ENCODE results near the gene CPNE9.
A peak's percentile ranks its signal among the peaks of the same experiment; 100 is the strongest.

CPNE9 gene

GRCh38 chr3:9717563-9717962, 13.9 kb downstream of the CPNE9 start:
- DNase-seq = no peak

DNA sequence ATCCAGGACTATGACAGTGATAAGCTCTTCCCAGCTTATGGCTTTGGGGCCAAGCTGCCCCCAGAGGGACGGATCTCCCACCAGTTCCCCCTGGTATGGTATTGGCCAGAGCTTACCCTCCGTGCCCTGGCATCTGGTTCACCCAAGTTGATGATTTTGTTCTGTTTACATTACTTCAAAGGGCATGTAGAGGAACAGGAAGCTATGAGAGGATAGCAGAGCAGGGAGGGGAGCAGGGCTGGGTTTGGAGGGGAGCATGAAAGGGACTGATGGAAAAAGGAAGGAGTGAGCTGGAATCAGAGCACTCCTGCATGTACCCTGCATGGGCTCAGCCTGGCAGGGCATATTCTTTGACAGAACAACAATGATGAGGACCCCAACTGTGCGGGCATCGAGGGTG, 14.5 kb downstream of the CPNE9 start:
- DNase-seq = no peak

DNA sequence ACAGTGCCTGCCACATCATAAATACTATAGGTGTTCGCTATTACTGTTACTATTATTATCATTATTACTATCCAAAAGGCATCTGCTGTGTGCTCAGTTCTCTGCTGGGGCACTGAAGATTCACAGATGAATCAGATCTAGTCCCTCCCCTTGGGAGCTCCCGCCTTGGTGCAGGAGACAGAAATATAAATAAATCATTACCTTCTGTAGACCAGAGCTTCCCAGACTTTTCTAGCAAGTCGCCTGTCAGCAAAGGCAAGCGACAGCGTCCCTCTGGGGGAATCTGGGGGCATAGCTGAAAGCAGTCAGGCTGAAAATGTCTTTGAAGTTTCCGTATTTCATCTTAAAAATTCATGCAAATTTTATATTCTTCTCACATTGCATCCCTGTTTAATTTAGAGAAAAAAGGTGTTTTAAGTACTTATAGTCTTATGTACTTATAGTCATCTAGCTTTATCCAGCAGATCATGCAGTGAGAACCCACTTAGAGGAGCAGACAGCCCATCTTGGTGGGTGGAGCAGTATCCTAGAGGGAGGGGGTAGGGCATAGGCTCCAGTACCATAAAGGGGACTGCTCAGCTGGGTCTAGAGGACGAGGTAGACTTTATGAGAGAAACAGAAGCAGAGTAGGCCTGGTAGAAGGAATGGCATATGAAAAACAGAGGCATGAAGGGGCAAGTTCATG, 17.5 kb downstream of the CPNE9 start:
- DNase-seq = no peak

GRCh38 chr3:9721700-9722060, 18.0 kb downstream of the CPNE9 start:
- no peak for DNase-seq

DNA sequence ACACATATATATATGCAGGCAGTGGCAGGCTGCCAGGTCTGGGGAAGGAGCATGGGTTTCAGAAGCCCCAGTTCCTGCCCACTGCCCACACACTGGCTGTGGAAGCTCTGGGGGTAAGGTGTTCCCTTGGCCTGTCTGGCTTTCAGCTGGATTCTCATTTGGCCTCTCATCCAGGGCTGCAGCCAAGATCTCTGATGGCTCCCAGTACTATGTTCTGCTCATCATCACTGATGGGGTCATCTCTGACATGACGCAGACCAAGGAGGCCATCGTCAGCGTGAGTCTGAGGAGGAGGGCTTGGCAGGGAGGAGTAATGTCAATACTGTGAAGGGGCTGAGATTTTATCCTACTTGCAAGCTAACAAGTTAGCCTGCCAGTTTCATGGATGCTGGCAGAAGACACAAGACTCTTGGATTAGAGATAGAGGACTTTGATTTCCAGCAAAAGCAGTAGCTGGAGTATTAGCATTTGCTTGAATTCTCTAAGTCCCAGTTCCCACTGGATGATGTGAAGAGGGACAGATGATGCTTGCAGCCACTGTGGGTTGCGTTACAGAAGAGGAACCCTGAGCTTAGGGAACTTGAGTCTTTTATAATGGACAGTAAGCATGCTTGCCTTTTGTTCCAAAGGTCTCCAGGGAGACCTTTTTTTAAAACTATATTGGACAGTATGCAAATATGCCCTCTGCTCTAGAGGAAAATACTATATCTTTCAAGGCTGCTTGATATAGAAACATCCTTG, 22.3 kb downstream of the CPNE9 start:
- DNase-seq = no peak

DNA sequence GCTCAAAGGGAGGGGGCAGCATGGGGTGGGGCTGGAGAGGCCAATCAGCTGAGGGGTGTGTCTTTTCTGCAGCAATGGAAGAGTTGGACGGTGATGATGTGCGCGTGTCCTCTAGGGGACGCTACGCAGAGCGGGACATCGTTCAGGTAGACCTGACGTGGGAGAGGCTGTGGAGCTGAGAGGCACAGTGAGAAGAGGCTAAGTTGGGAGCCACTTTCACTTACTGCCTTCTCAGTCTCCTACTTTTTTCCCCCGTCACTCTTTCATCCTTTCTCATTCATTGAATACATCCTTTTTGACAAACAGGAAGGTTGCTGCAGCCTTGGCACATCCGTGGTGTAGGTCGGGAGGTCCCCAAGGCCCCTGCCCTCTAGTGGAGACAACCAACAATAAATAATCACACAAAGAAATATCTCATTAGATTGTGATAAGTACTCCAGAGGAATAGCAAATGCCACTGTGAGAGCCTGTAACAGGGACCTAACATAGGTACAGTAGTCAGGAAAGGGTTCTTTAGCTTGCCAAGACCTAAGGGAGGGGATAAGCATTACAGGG, 23.5 kb downstream of the CPNE9 start:
- DNase-seq = peak; percentile 75

- DNase-seq = no peak
Observed at GRCh38 chr3:9727743-9728142, 24.1 kb downstream of the CPNE9 start.

DNA sequence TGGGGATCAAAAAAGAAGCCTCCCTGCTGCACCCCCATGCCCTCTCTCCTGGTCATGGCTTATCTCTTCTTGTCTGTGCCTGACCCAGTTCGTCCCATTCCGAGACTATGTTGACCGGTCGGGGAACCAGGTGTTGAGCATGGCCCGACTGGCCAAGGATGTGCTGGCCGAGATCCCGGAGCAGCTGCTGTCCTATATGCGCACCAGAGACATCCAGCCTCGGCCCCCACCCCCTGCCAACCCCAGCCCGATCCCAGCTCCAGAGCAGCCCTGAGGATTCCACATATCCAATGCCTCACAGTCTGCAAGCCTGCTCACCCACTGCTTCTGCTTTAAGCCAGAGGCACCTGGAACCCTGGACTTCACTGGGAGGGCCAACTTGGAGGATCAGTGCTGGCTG, 25.8 kb downstream of the CPNE9 start:
- DNase-seq = no peak

GRCh38 chr3:9730657-9731205, 27.1 kb downstream of the CPNE9 start:
- no peak for DNase-seq

GRCh38 chr3:9731206-9732079, 27.8 kb downstream of the CPNE9 start, which contains the start of gene BRPF1:
Gene BRPF1 (plus strand): TSS chr3:9731735. CDS start chr3:9734141, 2,406 bp downstream.
- peak; percentile 99 for DNase-seq

GRCh38 chr3:9732080-9732739, 28.6 kb downstream of the CPNE9 start:
- peak; percentile 74 for DNase-seq

DNA sequence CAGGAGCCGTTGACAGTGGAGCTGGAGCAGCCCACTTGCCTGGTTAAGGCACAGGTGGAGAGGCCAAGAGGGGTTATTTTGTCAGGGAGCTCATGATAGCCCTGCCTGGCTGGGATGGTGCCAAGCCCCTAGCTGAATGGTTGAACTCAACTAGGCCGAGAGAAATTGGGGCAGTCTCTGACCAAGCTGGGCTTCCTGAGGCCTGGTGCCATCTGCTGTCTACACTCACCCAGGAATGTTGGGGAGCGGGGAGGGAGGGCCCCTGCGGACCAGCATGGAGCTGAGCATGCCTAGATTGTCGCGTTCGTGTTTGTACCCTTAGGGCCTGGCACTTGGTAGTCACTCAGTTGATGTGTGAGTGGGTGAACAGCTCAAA, 29.1 kb downstream of the CPNE9 start:
- no peak for DNase-seq

DNA sequence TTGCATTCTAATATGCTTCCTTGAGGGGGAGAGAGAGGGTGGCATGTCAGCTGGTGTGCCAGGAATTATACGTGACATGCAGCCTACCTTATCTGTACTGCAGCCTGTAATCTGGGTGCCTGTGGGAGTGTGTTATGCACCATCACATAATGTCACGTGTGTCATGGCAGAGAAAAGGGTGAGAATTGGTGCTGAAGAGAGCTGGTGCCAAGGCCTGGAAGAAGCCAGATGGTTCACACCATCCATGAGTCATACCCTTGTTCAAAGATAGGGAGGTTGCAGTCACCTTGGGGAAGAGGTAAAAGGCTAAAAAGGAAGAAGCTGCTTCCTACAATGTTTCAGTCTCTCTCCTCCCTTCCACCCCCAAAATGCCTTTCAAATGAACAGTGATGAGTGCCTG, 33.2 kb downstream of the CPNE9 start:
- no peak for DNase-seq

GRCh38 chr3:9739181-9739580, 35.5 kb downstream of the CPNE9 start:
- no peak for DNase-seq

DNA sequence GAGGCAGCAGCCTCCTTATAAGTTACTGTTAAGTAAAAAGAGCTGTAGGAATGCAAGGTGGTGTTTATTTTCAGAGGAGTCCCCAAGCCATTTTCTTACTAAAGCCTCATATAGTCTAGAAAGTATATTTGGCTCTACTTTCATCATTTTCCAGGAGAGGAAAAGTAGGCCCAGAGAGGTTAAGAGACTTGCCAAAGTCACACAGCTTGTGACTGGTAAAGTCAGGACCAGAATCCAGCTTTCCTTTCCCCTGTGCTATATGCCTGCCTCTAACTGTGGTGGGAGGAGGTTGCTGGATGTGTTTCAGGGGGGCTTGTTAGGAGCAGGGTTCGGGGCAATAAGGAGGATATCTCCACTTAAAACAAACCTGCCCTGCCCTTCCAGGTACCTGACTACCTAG, 38.9 kb downstream of the CPNE9 start:
- no peak for DNase-seq

DNA sequence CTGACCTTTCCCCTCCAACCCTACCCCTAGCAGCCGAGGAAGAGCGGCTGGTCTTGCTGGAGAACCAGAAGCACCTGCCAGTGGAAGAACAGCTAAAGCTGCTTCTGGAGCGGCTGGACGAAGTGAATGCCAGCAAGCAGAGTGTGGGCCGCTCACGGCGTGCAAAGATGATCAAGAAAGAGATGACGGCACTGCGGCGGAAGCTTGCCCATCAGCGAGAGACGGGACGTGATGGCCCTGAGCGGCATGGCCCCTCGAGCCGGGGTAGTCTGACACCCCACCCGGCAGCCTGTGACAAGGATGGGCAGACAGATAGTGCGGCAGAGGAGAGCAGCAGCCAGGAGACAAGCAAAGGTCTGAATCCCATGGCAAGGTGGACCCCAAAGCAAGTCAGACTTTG, 39.9 kb downstream of the CPNE9 start:
- DNase-seq = no peak

GRCh38 chr3:9744162-9744561, 40.5 kb downstream of the CPNE9 start:
- no peak for DNase-seq

- no peak for DNase-seq
Observed at GRCh38 chr3:9745521-9745920, 41.9 kb downstream of the CPNE9 start.

GRCh38 chr3:9746330-9746729, 42.7 kb downstream of the CPNE9 start:
- no peak for DNase-seq

DNA sequence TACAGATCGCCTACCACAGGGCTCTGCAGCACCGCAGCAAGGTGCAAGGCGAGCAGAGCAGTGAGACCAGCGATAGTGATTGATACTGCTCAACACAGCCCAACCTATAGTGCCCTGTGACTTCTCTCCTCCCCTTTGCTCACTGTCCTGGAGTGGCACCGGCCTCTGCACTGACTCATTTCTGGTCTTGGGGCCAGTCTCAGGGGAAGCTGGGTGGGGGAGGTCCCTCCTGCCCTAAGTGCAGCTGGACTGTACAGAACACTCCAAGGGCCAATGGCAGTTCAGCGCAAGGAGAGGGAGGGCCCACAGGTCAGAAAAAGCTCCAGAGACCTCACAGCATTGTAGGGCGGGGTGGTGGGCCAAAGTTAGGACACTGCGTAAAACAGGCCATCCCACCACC, 43.6 kb downstream of the CPNE9 start:
- no peak for DNase-seq

DNA sequence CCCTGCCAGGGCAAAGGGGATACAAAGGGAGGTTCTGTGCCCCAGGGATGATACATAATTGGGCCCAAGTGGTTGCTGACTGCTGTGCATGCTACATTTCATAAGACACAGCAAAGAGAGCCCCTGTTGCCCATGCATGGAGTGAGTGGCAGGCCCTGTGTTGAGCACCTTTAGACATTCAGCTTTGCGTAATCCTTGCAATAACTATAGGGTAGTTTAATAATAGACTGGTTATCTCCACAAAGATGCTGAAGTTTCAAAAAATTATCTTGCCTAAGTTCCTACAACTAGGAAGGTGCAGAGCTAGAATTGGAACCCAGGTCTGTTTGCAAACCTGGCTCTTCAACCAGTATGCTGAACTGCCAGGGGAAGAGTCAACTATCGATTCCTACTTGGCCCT, 44.4 kb downstream of the CPNE9 start:
- DNase-seq = no peak

GRCh38 chr3:9749296-9749644, 45.6 kb downstream of the CPNE9 start:
- DNase-seq = no peak

All from activated CD8-positive, alpha-beta memory T cell treated with anti-CD3 and anti-CD28 coated beads for 24 hours (primary cell).